NOMO-1 treated with dmso at 0.1 percent for 144 hours (cell line): Measurements from ENCODE around the gene TMEM203.
"Not testable (repeated sequence)": the region's sequence is repeated elsewhere in the genome, so short reads cannot be mapped to it uniquely, and the experiment has no call there.

Source experiments
- DNase-seq: peaks from one replicate; lab custom pipeline; 2025; ENCODE audit not compliant: unreplicated experiment; lab: John Stamatoyannopoulos, UW

TMEM203 gene, protein sequence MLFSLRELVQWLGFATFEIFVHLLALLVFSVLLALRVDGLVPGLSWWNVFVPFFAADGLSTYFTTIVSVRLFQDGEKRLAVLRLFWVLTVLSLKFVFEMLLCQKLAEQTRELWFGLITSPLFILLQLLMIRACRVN

DNA sequence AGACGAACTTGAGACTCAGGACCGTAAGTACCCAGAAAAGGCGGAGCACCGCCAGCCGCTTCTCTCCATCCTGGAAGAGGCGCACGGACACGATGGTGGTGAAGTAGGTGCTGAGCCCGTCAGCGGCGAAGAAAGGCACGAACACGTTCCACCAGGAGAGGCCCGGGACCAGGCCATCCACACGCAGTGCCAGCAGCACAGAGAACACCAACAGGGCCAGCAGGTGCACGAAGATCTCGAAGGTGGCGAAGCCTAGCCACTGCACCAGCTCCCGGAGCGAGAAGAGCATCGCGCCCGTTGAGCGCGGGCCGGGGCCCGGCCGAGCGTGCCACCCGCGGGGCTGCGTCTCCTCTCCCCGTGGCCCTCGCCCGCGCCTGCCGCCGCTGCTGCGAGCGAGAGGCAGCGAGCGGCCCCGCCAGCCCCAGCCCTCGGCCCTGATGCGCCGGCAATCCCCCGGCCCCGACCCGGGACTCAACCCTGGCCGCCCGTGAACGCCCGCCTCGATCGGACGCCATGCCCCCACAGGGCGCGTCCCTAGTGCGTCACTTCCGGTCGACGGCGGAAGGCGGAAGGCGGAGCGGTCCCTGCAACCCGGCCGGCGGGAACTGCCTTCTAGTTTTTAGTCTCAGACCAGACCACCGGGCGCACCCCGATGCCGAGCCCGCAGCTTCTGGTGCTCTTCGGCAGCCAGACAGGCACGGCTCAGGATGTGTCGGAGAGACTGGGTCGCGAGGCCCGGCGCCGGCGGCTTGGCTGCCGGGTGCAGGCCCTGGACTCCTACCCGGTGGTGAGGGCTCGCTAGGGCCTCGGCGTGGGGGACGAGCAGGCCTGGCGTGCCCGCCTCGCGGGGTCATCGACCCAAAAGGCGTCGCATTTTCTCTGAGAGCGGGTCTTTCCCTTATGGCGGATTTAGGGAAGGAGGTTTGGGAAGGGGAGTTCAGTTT lies at the start of gene TMEM203, which contains the start of gene NDOR1:
TMEM203 (minus strand) TSS at position 523 of the 944 bp plus-strand sequence; CDS start at position 289, 234 bp downstream.
NDOR1 (plus strand) TSS at position 575 of the 944 bp plus-strand sequence; CDS start at position 653, 78 bp downstream.
- peak; percentile 88 for DNase-seq

DNA sequence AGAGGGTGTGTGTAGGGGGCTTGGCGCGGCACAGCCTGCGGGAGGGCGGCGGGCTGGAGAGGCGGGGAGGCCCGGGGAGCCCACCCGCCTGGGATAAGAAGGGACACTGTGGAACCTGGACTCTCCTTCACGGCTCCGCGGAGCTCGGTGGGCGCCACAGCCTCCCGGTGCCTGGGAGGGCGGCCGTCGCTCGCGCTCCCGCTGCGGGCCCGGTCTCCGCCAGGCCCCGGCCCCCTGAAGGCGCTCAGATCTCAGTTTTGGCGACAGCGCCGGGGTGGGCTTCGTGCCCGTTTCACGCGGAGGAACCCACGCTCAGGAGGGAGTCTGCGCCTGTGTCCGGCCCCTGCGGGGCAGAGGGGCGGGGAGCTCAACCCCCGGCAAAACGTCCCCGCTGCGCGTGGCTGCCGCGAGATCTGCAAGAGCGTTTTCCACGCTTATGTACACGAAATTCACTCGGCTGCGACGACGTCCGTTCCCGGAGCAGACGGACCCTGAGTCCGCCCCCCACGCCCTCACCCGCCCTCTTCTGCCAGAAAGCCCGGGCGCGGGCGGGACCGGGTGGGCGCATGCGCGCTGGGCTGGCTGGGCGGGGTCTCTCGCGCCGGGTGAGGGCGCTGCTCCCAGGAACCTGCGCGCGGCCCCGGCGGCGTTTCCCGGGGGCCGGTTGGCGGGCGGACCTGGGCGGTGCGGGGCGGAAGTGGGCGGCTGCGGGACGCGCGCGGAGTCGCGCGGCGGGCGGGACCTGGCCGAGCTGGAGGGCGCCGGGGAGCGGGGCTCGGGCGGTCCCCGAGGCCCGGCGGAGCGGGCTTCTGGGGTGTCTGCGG lies 49.4 kb upstream of the TMEM203 start, which contains the start of gene NELFB:
NELFB (plus strand) TSS at position 704 of the 824 bp plus-strand sequence.
- peak; percentile 90 for DNase-seq

DNA sequence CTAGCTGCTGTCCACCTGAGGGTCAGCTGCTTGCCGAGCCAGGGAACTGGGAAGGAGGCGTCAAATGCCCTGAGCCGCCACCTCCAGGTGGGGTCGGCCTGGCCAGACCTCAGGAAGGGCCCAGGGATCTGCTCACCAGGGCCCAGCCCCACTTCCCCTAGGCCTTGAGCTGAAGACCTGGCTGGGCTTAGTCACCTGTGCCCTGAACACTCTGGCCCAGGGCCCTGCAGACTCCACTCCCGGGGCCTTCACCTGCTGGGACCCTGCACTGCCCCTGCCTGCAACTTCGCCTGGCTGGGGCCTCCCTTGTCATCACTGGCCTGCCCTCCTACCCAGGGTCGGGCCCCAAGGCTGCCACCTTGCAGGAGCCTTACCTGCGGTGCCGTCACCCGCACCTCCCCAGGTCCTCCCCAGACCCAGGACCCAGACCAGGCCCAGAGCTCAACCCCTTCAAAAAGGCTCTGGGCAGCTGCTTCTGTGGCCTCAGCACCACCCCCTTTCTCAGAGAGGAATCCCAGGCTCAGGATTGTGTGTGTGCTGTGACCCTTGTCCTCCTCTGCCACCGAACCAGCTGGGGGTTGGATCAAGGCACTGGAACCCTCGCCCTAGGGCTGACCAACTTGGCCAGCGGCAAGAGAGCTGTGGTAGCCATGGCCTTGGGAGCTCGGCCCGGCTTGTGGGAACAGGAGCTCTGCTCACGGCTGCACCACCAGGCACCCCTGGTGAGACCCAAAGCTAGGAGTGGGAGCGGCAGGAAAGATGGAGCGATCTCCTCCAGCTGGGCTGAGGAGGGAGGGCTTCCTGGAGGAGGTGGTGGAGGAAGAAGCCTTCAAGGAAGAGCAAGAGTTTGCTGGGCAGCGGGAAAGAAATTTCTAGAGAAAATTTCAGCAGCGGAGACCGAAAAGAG lies 48.5 kb upstream of the TMEM203 start:
- no peak for DNase-seq

DNA sequence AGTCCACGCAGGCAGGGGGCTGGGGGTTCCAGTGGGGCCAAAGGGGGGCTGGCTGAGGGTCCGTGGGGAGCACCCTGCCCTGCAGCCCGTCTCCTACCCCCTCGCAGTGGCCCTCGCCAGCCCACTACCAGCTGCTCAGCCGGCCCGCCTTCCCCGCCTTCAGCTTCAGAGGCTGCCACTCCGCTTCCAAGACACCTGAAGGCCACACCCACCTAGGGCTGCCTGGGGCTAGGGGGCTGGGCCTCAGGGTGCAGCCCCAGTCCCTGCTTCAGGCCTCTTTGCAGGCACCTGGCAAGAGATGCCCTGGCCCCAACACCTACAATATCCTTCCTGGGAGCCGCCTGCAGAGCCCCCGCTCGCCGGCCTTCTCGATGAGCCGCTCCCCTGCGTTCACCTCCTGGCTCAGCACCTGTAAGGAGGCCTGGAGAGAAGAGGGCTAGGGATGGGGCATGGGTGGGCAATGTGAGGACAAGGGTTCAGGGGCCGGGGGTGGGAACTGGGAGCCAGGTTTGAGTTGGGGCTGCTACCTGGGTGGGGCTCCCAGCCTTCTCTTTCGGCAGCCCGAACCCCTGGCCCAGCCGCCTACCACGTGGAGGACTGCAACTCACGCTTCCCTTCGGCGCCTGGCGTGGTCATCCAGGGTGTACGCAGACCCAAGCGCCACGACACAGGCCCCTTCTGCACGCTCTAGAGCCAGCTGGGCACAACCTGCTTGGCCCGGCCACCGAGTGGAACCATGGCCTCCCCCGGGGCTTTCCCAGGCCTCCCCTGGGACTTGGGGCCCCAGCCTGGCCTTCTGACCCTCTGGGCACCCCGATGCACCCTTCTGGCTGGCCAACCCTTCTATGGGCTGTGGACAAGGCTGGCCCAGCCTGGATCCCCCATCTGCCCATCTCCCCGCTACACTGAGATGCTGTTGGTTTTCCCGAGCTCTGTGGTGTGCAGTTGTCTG lies 47.4 kb upstream of the TMEM203 start:
- no peak for DNase-seq

DNA sequence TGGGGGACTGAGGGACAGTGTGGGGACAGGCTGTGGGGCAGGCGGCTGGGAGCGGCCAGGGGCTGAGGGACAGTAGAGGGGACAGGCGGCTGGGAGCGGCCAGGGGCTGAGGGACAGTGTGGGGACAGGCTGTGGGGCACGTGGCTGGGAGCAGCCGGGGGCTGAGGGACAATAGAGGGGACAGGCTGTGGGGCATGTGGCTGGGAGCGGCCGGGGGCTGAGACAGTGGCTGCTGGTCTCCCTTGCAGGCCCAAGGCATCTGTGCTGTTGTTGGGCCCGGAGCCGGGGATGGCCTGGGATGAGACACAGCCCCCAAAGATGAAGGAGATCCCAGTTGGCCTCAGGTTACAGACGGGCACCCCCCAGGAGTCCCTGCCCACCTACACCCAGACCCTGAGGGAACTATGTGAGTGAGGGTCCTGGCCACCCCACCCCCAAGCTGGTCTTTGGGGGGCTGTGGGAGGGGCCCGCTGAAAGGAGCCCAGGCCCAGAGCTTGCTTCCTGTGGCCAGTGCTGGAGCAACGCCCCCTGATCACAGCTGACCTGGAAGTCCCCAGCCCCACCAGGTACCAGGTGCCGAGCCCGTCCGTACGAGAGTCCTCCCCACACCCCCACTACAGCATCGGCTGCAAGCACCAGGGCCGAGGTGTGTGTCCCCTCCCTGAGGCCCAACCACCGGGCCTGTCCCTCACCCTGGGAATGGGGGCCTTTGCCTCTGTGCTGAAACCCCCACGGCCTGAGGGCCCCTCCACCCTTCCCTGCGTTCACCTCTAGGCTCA lies 46.2 kb upstream of the TMEM203 start:
- DNase-seq = no peak

DNA sequence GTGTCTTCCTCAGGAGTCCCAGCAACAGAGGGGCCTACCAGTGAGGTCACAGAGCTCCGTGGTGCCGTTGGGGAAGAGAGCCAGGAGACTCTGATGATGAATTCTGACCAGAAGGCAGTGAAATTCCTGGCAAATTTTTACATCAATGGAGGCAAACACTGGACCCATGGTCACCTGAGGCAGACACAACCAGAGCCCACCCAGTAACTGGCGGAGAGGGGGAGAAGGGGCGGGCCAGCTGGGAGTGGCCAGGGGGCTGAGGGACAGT lies 45.7 kb upstream of the TMEM203 start, which contains the start of gene STPG3:
STPG3 (plus strand) TSS at position 93 of the 268 bp plus-strand sequence; CDS start at position 94, 1 bp downstream.
- DNase-seq = no peak

DNA sequence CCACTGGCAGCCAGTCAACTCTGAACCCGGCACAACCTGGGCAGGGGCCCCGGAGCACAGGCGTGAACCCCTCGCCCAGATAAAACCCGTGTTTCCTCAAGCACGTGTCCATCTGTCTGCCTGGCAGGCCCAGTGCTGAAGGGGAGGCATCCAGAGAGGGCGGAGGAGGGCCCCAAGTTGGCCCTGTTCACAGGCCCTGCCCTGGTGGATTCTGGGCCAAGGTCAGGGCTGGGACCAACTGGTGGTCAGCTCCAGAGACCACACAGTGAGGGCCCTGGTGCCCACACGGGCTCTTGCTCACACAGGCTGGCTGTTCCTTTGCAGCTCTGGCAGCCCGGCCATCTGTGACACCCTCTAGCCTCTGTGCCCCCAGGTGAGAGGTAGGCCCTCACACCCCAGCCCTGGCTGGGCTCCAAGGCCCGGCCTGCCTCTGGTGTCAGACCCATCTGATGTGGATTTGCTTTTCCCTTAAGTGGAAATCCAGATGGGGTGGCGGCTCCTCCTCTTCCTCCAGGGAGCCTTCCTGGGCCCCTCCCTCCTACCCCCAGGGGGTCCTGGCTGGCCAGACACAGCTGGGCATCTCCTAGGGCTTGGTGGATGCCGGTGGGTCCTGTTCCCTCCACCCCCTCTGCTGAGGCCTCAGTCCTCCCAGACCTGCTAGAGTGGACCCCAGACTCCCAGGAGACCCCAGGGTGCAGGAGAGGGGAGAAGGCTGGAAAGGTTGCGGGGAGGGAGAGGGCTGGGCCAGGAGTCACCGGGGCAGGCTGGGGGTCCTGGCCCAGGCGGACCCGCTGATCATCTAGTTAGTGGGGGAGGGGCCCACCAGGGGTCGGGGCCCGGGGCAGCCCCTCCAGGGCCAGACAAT lies 45.1 kb upstream of the TMEM203 start:
- DNase-seq = no peak

DNA sequence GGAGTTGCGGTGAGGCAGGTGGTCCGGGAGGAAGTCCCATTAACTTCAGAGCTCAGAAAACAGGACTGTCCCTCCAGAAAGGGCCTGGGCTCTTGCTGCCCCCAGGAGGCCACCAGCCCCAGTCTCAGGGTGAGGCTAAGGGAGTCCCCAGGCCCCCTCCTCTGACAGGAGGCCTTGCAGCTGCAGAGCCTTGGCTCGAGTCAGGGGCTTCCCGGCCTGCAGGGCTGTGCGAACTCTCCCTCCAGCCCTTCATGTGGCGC lies 42.4 kb upstream of the TMEM203 start:
- DNase-seq = no peak

DNA sequence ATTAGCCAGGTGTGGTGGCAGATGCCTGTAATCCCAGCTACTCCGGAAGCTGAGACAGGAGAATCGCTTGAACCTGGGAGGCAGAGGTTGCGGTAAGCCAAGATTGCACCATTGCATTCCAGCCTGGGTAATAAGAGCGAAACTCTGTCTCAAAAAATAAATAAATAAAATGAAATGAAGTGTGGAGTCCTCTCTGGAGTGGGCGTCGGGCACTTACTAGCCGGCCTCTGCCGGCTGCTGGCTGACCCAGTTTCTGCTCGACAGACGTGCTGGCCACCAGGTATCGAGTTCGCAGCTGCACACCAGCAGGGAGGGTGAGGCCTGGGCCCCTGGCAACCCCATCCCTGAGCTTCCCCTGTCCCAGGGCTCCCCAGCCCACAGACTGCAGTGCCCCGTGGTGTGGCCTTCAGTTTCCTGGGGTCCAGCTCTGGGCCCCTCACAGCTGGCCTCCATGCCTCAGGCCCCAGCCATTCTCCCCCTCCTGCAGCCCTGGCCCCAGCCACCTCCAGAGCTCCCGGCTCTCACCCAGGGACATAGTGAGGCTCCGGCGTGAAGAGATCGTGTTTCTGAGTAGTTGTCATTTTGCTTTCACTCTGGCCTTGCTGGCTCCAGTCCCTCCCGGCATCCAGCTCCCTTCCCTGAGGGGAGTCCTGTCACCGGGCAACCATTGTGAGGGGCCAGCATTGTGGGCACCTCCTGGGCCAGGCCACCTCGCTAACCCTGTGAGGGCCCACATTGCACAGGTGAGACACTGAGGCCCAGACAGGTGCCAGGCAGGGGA lies 41.9 kb upstream of the TMEM203 start:
- DNase-seq = no peak

DNA sequence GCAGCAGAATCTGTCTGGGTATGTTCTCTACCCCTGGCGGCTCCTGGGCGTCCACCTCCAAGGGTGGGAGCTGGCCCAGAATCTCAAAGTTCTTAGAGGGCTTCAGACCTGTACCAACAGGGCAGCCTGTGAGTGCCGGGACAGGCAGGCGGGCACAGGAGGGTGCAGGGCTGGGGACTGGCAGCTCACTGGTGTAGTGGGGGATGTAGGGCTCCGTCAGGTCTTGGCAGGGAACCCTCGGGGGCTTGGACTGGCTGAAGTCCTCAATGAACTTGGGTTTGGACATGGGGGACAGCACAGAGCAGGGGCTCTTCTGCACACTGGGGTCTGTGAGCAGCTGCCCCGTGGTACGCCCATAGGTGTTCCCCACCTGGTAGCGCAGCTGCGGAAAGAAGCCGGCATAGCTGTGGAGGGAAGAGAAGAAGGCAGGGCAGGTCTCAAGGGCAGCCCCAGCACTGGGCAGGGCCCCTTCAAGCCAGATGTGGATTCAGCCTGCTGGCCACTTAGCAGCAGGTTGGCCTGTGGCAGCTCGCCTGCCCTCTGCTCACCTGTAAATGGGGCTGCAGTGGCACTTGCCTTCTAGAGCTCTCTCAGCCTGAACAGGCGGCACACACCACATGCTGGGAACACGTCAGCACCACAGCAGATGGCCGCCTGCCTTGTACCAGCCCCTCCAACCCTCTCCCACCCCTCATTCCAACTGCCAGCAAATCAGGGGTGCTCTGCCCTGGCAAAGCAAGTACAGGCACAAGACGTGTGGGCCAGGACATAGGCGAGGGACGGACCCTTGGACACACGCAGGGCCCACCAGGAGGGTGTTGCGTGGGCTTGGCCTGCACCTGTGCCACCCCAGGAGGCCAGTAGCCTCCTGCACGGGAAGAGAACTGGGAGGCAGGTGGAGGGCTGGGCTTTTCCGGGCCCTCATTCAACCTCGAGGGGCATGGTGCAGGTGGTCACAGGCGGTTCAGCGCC lies 40.3 kb upstream of the TMEM203 start:
- no peak for DNase-seq

DNA sequence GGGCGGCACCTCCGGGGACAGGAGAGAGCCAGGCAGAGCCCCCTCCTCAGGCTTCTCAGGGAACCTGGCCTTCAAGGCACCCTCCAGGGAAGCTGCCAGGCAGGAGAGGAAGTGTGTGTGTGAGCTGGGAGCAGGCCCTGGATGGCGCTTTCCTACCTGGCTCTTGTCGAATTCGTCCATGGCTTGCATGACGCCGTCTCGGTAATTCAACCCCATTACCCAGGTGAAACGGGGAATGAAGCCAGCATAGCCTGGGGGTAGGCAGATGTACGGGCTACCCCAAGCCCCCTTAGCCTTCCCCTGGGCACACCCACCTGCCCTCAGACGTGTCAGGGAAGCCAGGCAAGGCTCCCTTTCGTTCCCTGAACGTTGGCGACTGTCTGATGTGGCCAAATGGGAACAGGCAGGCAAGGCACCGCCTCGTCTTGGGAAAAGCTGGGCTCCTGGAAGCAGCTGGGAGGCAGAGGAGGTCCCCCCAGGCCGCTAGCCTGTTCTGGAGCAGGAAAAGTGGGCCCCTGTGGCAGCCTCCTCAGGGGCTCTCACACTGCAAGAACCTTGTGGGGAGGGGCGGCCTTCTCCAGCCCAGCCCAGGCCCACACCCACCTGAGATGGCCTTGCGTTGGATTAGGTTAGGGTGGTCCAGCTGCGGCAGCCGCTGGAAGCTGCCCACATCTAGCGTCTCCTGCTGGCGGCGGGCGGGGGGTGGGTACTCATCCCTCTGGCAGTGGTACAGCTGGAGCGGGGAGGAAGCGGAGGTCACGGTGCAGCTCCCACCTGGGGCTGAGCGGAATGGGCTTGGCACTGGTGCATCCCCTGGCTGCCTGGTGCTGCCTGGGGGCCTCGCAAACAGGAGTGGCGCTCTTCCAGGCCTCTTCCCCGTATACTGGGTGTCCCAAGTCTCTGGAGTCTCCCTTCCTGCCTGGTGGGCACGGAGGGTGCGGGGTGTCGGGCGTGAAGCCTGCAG lies 39.3 kb upstream of the TMEM203 start:
- DNase-seq = no peak

DNA sequence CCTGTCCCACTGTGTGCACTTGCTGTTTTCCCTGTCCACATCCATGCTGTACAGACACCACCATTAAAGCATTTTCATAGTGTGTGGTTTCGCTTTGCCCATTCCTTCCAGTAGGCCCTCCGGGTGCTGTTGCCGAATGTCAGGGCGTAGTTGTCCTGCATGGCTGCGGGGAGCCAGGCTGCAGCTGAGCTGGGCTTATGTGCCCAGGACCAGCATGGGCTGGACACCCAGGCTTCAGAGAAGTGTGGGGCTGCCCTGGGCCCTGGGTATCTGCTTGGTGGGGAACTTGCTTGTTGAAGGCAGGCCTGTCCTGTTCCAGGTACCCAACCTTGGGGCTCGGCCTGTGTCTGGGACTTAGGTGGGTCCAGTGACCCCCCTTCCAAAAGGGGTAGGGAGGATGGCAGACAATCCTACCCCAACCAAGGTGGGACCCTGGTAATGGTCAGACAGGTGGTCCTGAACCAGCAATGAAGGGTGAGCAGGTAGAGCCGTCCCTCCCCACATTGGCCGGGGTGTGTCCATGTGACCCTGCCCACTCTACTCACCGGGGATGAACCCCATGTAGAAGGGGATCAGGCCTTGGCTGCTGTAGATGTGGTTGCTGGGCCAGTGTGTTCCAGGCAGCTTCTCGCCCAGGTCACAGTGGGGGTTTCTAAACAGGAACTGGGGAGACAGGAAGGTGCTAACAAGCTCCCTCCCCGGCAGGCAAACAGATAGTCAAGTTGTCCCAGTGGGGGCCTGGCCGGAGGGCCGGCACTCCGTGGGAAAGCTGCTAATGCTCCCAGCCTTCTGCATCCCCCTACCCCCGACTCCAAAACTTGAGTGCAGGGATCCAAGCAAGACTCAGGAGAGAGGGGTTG lies 38.4 kb upstream of the TMEM203 start:
- DNase-seq = no peak

DNA sequence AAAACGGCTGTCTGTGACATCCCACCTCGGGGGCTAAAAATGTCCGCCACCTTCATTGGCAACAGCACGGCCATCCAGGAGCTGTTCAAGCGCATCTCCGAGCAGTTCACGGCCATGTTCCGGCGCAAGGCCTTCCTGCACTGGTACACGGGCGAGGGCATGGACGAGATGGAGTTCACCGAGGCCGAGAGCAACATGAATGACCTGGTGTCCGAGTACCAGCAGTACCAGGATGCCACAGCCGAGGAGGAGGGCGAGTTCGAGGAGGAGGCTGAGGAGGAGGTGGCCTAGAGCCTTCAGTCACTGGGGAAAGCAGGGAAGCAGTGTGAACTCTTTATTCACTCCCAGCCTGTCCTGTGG lies 37.8 kb upstream of the TMEM203 start:
- DNase-seq = not testable (repeated sequence)
